Left cardiac atrium (tissue), 2 donors: Measurements from ENCODE around the gene SKAP1. TPM values are rescaled to one million over a fixed set of nuclear protein-coding genes. Genes with fewer than 3 reads are reported as not detected.

Source experiments
- microRNA-seq, 2 donors: library from miRNA; unstranded; fragments of <30 nt; microRNA quantifications; one replicate each; pipeline ENCODE4 v1.2.0, GENCODE V29; 2020
- total RNA-seq, 2 donors: library from RNA; stranded (reverse); fragmentation: NEBNext Ultra II Directional; extraction: Animal tissue kit (Norgen Biotek cat#: 25700); gene quantifications; one replicate each; pipeline ENCODE4 v1.2.1, GENCODE V29; 2021
- donor health status: DM: no; HTN: yes; CAD: no; lungs with severe emphysema.
- donor health status: DM: yes; HTN: yes; CAD: no.

The SKAP1 gene
- total RNA-seq, 2 donors from 2014 or later = 0.31 to 0.88 TPM

Small RNAs within 50 kb of the gene (microRNA-seq; reads per million reads assigned to microRNA genes)
- 0 reads per million in 2 donors for gene MIR1203

Other genes with a start within 250 kb of the SKAP1 start
- not detected for gene HOXB1, start 100.8 kb upstream of the SKAP1 start, total RNA-seq
- 1 to 10 TPM; 6.1 to 6.7 TPM for gene HOXB2, start 114.9 kb upstream of the SKAP1 start, total RNA-seq
- gene HOXB4, start 148.1 kb upstream of the SKAP1 start, total RNA-seq = 1 to 10 TPM in 1 of 2 donors, under 1 TPM in 1; 0.31 to 1.6 TPM
- gene HOXB3, start 160.0 kb upstream of the SKAP1 start, total RNA-seq = 1 to 10 TPM; 1.2 to 2.8 TPM
- under 1 TPM in 1 of 2 donors, not detected in 1; 0.41 TPM for gene HOXB5, start 163.6 kb upstream of the SKAP1 start, total RNA-seq
- 1 to 10 TPM in 1 of 2 donors, under 1 TPM in 1; 0.63 to 2.2 TPM for gene HOXB6, start 174.8 kb upstream of the SKAP1 start, total RNA-seq
- gene HOXB7, start 180.8 kb upstream of the SKAP1 start, total RNA-seq = 1 to 10 TPM in 1 of 2 donors, under 1 TPM in 1; 0.44 to 1.1 TPM
- gene HOXB8, start 185.1 kb upstream of the SKAP1 start, total RNA-seq = under 1 TPM in 1 of 2 donors, not detected in 1; 0.32 TPM
- not detected for gene HOXB9, start 196.1 kb upstream of the SKAP1 start, total RNA-seq